Right renal cortex interstitium (tissue), 3 donors: ENCODE measurements around the gene HDAC3. TPM values are rescaled to one million over a fixed set of nuclear protein-coding genes. Genes with fewer than 3 reads are reported as not detected.
A peak's percentile ranks its signal among the peaks of the same experiment; 100 is the strongest.
"Not testable (repeated sequence)": the region's sequence is repeated elsewhere in the genome, so short reads cannot be mapped to it uniquely, and the experiment has no call there.

Experiments
- DNase-seq, 3 donors: peaks; one replicate each; pipeline ENCODE4 v3.0.0-alpha.2; 2013; ENCODE audit warnings: low read depth in 3 of 3, low spot score in 2 of 3
- polyA plus RNA-seq, 3 donors: library from polyadenylated mRNA; unstranded; fragments of 120-200 nt; gene quantifications; one replicate each; pipeline ENCODE4 v1.2.1, GENCODE V29; 2013; ENCODE audit not compliant: insufficient read length in 3 of 3

The HDAC3 gene
- polyA plus RNA-seq, 3 donors, result 95.4 to 100 (median 96.6) TPM

GRCh38 chr5:141636106-141636412, 590 bp downstream of the HDAC3 start:
- DNase-seq, result no peak

GRCh38 chr5:141635646-141636045, 1.0 kb downstream of the HDAC3 start:
- no peak for DNase-seq

GRCh38 chr5:141634720-141635119, 1.9 kb downstream of the HDAC3 start:
- no peak for DNase-seq

- DNase-seq, result no peak
These were observed 2.6 kb downstream of the HDAC3 start for GRCh38 chr5:141633871-141634561.

GRCh38 chr5:141632650-141633049, 4.0 kb downstream of the HDAC3 start:
- DNase-seq, result no peak

- DNase-seq, result no peak
These were observed 6.0 kb downstream of the HDAC3 start for GRCh38 chr5:141630570-141631140.

GRCh38 chr5:141628175-141628788, 8.4 kb downstream of the HDAC3 start:
- DNase-seq, result no peak

GRCh38 chr5:141623611-141624010, 13.0 kb downstream of the HDAC3 start:
- DNase-seq, result no peak

DNA sequence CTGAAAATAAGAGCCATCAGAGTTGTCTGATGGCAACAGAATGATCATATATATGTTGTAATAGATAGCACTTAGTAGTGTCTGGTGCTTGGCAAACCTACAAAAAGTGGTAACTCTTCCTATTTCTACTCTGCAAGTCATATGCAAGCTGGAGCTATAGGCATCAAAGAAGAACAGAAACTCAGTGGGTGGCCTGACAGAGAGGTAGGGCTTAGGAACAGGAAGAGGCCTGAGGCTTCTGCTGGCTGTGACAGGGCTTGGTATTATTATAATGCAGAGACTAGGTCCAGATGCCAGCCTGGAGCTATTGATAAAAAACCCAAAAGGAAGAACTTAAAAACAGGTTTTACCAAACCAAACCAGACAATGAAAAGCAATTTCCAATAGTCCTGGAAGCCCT, 13.5 kb downstream of the HDAC3 start:
- DNase-seq, result no peak

DNA sequence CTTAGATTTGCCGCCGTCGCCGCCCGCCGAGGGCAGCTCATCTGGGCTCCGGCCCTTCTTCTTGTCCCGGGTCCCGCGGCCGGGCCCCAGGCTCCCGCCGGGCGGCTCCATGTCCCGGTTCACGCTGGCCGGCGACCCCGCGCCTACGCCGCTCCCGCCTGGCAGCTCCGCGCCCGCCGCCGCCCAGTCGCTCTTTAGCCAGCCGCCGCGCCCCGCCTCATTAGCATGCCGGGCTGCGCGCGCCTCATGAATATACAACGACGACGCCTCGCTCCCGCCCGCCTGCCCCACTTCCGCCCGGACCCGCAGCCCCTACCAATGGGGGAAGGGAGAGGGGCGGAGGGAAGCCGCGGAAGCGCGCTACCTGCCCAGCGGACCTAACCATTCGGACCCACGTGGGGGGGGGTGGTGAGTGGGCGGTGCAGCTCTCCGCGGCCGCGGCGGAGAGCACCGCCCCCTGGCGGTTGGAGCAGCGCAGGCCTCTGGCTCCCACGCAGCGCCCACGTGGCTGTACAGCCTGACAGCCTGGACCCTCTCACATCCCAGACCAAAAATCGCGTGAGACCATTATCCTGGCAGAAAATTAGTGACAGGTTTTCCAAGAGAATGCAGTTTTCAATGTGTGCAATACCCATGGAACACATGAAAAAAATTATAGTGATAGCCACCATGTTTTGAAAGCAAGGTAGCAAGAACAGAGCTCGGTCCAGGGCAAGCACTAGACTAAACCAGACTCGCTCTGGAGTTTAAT, 17.7 kb downstream of the HDAC3 start, which contains the start of gene DIAPH1:
Gene DIAPH1, minus strand, starts transcription at position 197 of the 751 bp plus-strand sequence. Its CDS starts 86 bp downstream, at position 111.
- peak; percentile 80 to 91 (median 83) for DNase-seq

DNA sequence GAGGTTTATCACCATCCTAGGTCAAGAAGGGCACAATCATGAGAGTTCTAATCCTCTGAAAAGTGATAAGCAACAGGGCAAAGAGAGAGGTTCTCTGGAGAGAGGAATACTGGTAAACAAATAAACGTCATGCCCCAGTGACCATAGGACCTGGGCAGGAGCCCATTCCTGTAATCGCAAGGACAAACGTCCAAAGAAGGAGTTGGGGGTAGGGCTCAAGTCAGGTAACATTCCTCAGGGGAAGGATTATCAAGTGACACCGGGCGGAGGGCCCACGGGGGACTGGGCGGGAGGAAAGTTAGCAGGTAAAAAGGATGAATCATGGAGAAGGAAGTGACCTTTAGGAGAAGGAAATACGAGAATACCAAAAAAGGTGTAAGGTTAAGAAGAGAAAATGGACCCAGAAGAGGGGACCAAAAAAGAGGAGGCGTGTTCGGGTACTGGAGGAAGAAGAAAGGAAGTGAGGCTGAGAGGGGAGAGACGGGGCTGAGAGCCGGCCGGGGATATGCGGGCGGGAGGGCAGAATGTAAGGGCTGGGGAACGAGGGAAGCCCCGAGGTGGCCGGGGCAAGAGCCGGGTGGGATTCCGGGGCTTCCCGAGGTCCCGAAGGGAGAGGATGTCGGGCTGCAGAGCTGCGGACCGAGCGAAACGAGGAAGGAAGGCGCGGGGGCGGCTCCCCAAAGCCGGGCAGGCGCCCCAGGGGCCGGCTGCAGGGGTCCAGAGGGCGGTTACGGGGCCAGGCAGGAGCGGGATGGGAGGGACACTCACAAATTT, 18.4 kb downstream of the HDAC3 start:
- peak in 1 of 3 donors; percentile 36 for DNase-seq

- DNase-seq, result no peak
These were observed 19.0 kb downstream of the HDAC3 start for GRCh38 chr5:141617682-141618029.

DNA sequence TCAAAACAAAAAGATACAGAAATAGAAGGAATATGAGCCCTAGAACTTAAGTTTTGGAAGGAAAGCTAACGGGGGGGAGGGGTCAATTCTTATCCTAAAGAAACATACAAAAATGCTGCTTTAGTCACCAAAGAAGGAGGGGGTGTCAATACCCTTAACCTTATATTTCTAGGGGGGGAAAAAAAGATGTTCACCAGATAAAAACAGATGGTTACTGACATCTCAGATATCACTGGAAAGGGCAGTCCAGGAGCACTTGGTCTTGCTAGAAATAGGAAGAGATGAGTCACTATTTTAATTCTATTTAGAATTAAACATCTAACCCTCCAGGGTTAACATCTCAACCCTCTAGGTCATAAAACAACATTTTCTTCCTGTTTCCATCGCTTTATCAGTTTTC, 19.5 kb downstream of the HDAC3 start:
- DNase-seq, result no peak

DNA sequence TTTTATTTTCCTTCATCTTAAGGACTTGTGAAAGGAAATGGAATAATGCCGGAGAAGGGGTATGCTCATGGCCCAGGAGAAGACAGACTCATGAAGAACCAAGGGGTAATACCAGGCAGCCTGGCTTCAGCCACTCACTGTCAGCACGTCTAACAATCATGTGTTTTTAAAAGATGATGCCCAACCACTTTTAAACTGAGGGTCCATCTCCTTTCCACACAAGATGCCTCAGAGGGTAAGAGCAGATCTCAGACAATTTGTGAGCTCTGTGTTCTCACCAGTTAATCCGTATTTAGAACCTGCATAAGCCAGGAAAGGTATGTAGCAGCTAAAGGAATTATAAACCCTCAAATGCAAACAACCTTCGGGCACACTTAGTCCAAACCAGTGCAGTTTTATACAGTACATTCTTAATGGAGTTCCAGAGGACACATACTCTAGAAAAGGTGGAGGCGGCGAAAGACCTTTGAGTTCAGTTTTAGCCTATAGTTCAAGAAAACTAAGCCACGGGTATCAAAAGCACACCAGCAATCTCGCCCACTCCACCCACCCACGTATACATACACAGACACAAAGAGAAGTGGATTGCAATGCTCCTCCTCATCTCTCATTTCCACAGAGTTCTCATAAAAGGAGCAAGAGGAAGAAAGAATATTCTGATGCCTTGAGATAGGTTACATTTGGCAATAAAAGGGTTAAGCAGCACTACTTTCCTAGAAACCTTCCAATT, 20.5 kb downstream of the HDAC3 start:
- no peak for DNase-seq

GRCh38 chr5:141613344-141613743, 23.3 kb downstream of the HDAC3 start:
- DNase-seq, result no peak

- DNase-seq, result no peak
These were observed 25.4 kb downstream of the HDAC3 start for GRCh38 chr5:141611289-141611688.

GRCh38 chr5:141609921-141610320, 26.7 kb downstream of the HDAC3 start:
- DNase-seq, result not testable (repeated sequence)

DNA sequence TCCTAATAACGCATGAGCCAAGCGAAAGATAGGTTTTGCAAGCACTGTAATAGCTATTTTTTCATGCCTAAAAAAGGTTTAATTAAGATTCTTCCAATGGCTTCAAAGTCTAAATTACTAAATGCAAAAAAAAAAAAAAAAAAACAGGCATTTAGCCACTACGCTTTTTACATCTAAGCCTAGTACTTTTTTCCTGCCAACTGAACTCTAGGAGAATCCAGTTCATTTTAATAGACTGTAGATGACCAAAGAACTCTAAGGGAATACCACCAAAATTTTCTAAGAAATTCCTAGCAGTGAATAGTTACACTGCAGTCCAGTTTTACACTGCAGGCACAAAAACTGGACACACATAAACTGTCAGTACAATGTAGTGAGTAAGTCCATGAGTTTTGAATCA, 27.6 kb downstream of the HDAC3 start:
- no peak for DNase-seq

GRCh38 chr5:141608557-141608956, 28.1 kb downstream of the HDAC3 start:
- DNase-seq, result no peak

- DNase-seq, result no peak
These were observed 28.6 kb downstream of the HDAC3 start for GRCh38 chr5:141608046-141608445.
